K562 (cell line): ENCODE data around the gene TTC38. TPM values are rescaled to one million over a fixed set of nuclear protein-coding genes. Genes with fewer than 3 reads are reported as not detected.

Experiments used
- ATAC-seq: fragments of 200-7000 bp; cut with Tn5 transposase; 3 replicates; pipeline ENCODE4 v1.9.1; 2020; ENCODE audit warnings: moderate library complexity
- BruUV-seq: library from RNA; stranded (reverse); fragments of 400-500 nt; replicated peaks from 2 replicates; lab custom pipeline; 2021; lab: Mats Ljungman, UMichigan
- CTCF ChIA-PET: fragments of 300-600 bp; formaldehyde crosslinking; extraction: SDS; loops from one replicate; lab custom pipeline; 2021; ENCODE audit warnings: low intra/inter-chr PET ratio; lab: Yijun Ruan, JAX
- POLR2A ChIA-PET: fragments of 300-600, 350-650 bp; sonication (Branson Sonifier 250); formaldehyde crosslinking; extraction: SDS; loops from one replicate; lab custom pipeline; 2021; ENCODE audit warnings: antibody characterized with exemption, inconsistent platforms; lab: Yijun Ruan, JAX
- DNase-seq, 4 experiments: peaks; one replicate each; pipeline versions ENCODE4 v3.0.0 to v3.0.0-alpha.2; 2011 to 2018; ENCODE audit warnings: low spot score in 3 of 4, mixed read lengths in 3 of 4; ENCODE audit errors: extremely low read depth in 1 of 4
- FAIRE-seq: peaks from 2 replicates; lab custom pipeline; 2011; peaks lifted over from hg19 to GRCh38; lab: Jason Lieb, UNC
- H2AFZ ChIP-seq: 2 replicates; pipeline ENCODE4 v1.6.0; 2011; ENCODE audit warnings: low read depth, low read length, control low read depth, inconsistent platforms
- H3K27ac ChIP-seq: fragments of 200-600 bp; 3 replicates; pipeline ENCODE4 v1.8.0; 2011; ENCODE audit warnings: low read depth, mild to moderate bottlenecking, control low read depth, inconsistent platforms, low read length, moderate library complexity, mixed read lengths; ENCODE audit errors: extremely low read depth
- H3K27me3 ChIP-seq, 2 experiments: fragments of 300-600 bp in 1 of 2; 2 replicates in 1 of 2; 3 replicates in 1 of 2; pipeline versions ENCODE4 v1.6.0 to v1.8.0; 2011; ENCODE audit warnings: inconsistent platforms in 2 of 2, low read length in 2 of 2, mild to moderate bottlenecking in 1 of 2, mixed read lengths in 1 of 2, moderate library complexity in 1 of 2; ENCODE audit not compliant: control insufficient read depth in 2 of 2, insufficient read depth in 2 of 2
- H3K36me3 ChIP-seq: fragments of 300-600 bp; 3 replicates; pipeline ENCODE4 v1.8.0; 2011; ENCODE audit warnings: mild to moderate bottlenecking, low read length, inconsistent platforms; ENCODE audit not compliant: control insufficient read depth, insufficient read depth
- H3K4me1 ChIP-seq, 2 experiments: fragments of 200-600 bp in 1 of 2; replicated peaks in 1 of 2; 2 replicates in 1 of 2; 3 replicates in 1 of 2; pipeline versions ENCODE4 v1.5.1 to v1.8.0; 2011; ENCODE audit warnings: inconsistent platforms in 2 of 2, low read length in 2 of 2, mild to moderate bottlenecking in 1 of 2, mixed read lengths in 1 of 2, moderate library complexity in 1 of 2; ENCODE audit not compliant: control insufficient read depth in 2 of 2, insufficient read depth in 2 of 2
- H3K4me2 ChIP-seq: 2 replicates; pipeline ENCODE4 v1.6.1; 2011; ENCODE audit warnings: low read length, control low read depth, inconsistent platforms, mixed read lengths; ENCODE audit not compliant: insufficient read depth
- H3K4me3 ChIP-seq: fragments of 200-600 bp; sonication (generic), shearing (Covaris generic); 2 replicates; pipeline ENCODE4 v1.5.1; 2016; ENCODE audit warnings: control low read depth, inconsistent platforms
- H3K79me2 ChIP-seq: fragments of 200-600 bp; 3 replicates; pipeline ENCODE4 v1.8.0; 2011; ENCODE audit warnings: low read length, inconsistent platforms; ENCODE audit not compliant: control insufficient read depth, insufficient read depth
- H3K9ac ChIP-seq, 2 experiments: 2 replicates each; pipeline versions ENCODE4 v1.6.0 to v1.6.1; 2011; ENCODE audit warnings: low read depth in 2 of 2, low read length in 2 of 2, control low read depth in 1 of 2, inconsistent platforms in 1 of 2, mild to moderate bottlenecking in 1 of 2, mixed read lengths in 1 of 2; ENCODE audit not compliant: insufficient read depth in 1 of 2
- H3K9me1 ChIP-seq: one replicate; pipeline ENCODE4 v1.6.0; 2011; ENCODE audit warnings: inconsistent platforms, mild to moderate bottlenecking, low read length, moderate library complexity; ENCODE audit not compliant: control insufficient read depth, insufficient read depth
- H3K9me3 ChIP-seq: replicated peaks from 2 replicates; pipeline ENCODE4 v1.5.1; 2011; ENCODE audit warnings: low read depth, low read length, inconsistent platforms; ENCODE audit not compliant: control insufficient read depth, insufficient read depth
- H4K20me1 ChIP-seq: replicated peaks from 2 replicates; pipeline ENCODE4 v1.6.1; 2011; ENCODE audit warnings: low read length, inconsistent platforms, mixed read lengths; ENCODE audit not compliant: control insufficient read depth, insufficient read depth
- ATF7 ChIP-seq: fragments of 450-650 bp; IDR thresholded peaks from 2 replicates; pipeline ENCODE4 v1.7.1; 2014; ENCODE audit warnings: mild to moderate bottlenecking, moderate library complexity
- HES1 ChIP-seq: fragments of 450-650 bp; IDR thresholded peaks from 2 replicates; pipeline ENCODE4 v1.6.1; 2016; ENCODE audit warnings: low read depth, mild to moderate bottlenecking, moderate library complexity
- LCOR ChIP-seq: sonication (generic); formaldehyde crosslinking; IDR thresholded peaks from 2 replicates; pipeline ENCODE4 v1.8.0; 2022; ENCODE audit warnings: mild to moderate bottlenecking, missing genetic modification reagents
- NCOA1 ChIP-seq: fragments of 450-650 bp; IDR thresholded peaks from 2 replicates; pipeline ENCODE4 v1.6.1; 2016; ENCODE audit warnings: low read depth
- PHTF2 ChIP-seq: fragments of 250-450 bp; sonication (Bioruptor Pico); IDR thresholded peaks from 2 replicates; pipeline ENCODE4 v1.5.0; 2021; ENCODE audit warnings: mild to moderate bottlenecking
- TRIM25 ChIP-seq: fragments of 450-650 bp; IDR thresholded peaks from 2 replicates; pipeline ENCODE4 v1.7.0; 2016; ENCODE audit warnings: borderline replicate concordance
- ZNF239 ChIP-seq: fragments of 250-450 bp; sonication (Bioruptor Pico); IDR thresholded peaks from 2 replicates; pipeline ENCODE4 v1.4.0; 2020; ENCODE audit warnings: mild to moderate bottlenecking
- ZNF384 ChIP-seq: IDR thresholded peaks from 2 replicates; pipeline ENCODE4 v1.6.1; 2012; ENCODE audit warnings: low read depth, low read length, improper control_type of control experiment
- ZNF395 ChIP-seq: fragments of 200-800 bp; sonication (Bioruptor generic); IDR thresholded peaks from 2 replicates; pipeline ENCODE4 v1.6.1; 2017; ENCODE audit warnings: missing genetic modification characterization, missing compliant biosample characterization
- ZNF586 ChIP-seq: fragments of 450-650 bp; formaldehyde crosslinking; conservative IDR thresholded peaks from 2 replicates; pipeline ENCODE4 v1.4.0; 2020; ENCODE audit warnings: mild to moderate bottlenecking, moderate library complexity
- WGBS: fragments of 100-300 bp; shearing (Covaris generic); methylation state at CpG from one replicate; pipeline ENCODE4 v1.1.6; 2016; ENCODE audit warnings: low coverage, mixed read lengths; ENCODE audit not compliant: insufficient coverage; ENCODE audit errors: missing lambda C conversion rate; 5-methylcytosine and 5-hydroxymethylcytosine counted together
- in situ Hi-C: fragments of 300-500 bp; cut with MboI; formaldehyde crosslinking; loops from 4 replicates; pipeline ENCODE4 v1.15.0; 2018; ENCODE audit warnings: inconsistent platforms, mixed read lengths
- intact Hi-C: fragments of 100-400 bp; cut with micrococcal nuclease; formaldehyde crosslinking; loops from 2 replicates; pipeline ENCODE4 v1.14.2; 2022
- polyA plus RNA-seq, 8 experiments: library from polyadenylated mRNA; depleted of rRNA in 4 of 8; stranded (reverse) in 5 of 8; unstranded in 3 of 8; fragments of >200 nt; fragmentation: Nextera tagmentation in 2 of 8; fragmentation: Illumina TruSeq in 1 of 8; extraction: Ambion mirVana in 2 of 8; extraction: Trizol in 1 of 8; gene quantifications; 2 replicates each; pipeline versions ENCODE4 v1.2.1 to v1.2.3, GENCODE V29; 2011 to 2014; ENCODE audit warnings: inconsistent platforms in 1 of 8, missing spikeins in 1 of 8
- total RNA-seq, 7 experiments: library from RNA; depleted of rRNA in 6 of 7; stranded (reverse); fragments of >200 nt in 6 of 7; fragmentation: Illumina TruSeq in 2 of 7; extraction: Trizol in 2 of 7; gene quantifications; 2 replicates each; pipeline versions ENCODE4 v1.2.1 to v1.2.3, GENCODE V29; 2011 to 2021; ENCODE audit warnings: low replicate concordance in 1 of 7

The TTC38 gene
- total and polyA plus RNA-seq, 9 of the 15 experiments (the other 6 are each of a cell fraction or from before 2014, with no cell fraction given) = 0.84 to 28.4 (median 18.1) TPM

GRCh38 chr22:46303347-46303965 is 35.6 kb downstream of the TTC38 start:
- in situ Hi-C loops (loop anchor here (25.0 kb wide), 1 partner anchor 291 kb away; no protein-coding TSS in a partner anchor), intact Hi-C loops (no loop called here)
- ChIA-PET CTCF (no interaction called here), POLR2A (interaction anchor here (0.7 kb wide), 1 partner anchor 47 kb away, joined by 3 read pairs; no protein-coding TSS in a partner anchor)
- Histone ChIP-seq H3K9me3 (no peaks in the 10 kb centered on the region), H3K4me2 (no peak overlapping the region), H3K4me1 (peaks cover 6 to 7% of the 10 kb centered on the region in 2 experiments; a peak in 3 of 5 replicates), H4K20me1 (no peaks in the 10 kb centered on the region), H3K9ac (no peak overlapping the region), H3K27me3 (no peaks in the 10 kb centered on the region), H3K4me3 (no peak overlapping the region), H3K9me1 (no peaks in the 10 kb centered on the region), H3K27ac (no peak overlapping the region), H3K36me3 (peaks cover 32% of the 10 kb centered on the region; the same call in 2 of the 3 replicates), H3K79me2 (peaks cover 32% of the 10 kb centered on the region), H2AFZ (no peak overlapping the region)
- no peak for DNase-seq
- BruUV-seq = no TSS peak
- no peak for TF ChIP-seq LCOR (CRISPR knock-in tag)
- TF ChIP-seq ZNF586 (CRISPR knock-in tag) = no peak
- TF ChIP-seq ZNF384 = no peak
- TF ChIP-seq ZNF239 = no peak
- TF ChIP-seq ATF7 = no peak
- no peak for TF ChIP-seq PHTF2
- no peak for TF ChIP-seq ZNF395 (CRISPR knock-in tag)
- TF ChIP-seq TRIM25 = no peak
- no peak for TF ChIP-seq HES1
- no peak for TF ChIP-seq NCOA1
- WGBS = 58% methylated on average over 6 of the region's 7 CpGs
- ATAC-seq = no peak
- FAIRE-seq = no peak
